Femur (tissue), 1 donor: ENCODE data around the gene FAM47B.

Experiments
- DNase-seq: peaks from one replicate; pipeline ENCODE4 v3.0.0-alpha.2; 2017

Gene FAM47B

GRCh38 chrX:34942496-34942895, at the start of gene FAM47B:
Gene FAM47B (plus strand): TSS chrX:34942796. CDS start chrX:34942832, 36 bp downstream.
- DNase-seq, result no peak

GRCh38 chrX:34893741-34894140, 48.9 kb upstream of the FAM47B start:
- DNase-seq, result no peak

- no peak for DNase-seq
Observed at GRCh38 chrX:34900691-34901090, 41.9 kb upstream of the FAM47B start.

GRCh38 chrX:34901761-34902160, 40.8 kb upstream of the FAM47B start:
- DNase-seq, result no peak

- DNase-seq, result no peak
Observed at GRCh38 chrX:34903316-34903715, 39.3 kb upstream of the FAM47B start.

- DNase-seq, result no peak
Observed at GRCh38 chrX:34909151-34909550, 33.4 kb upstream of the FAM47B start.

GRCh38 chrX:34915463-34916225, 27.0 kb upstream of the FAM47B start:
- no peak for DNase-seq

- no peak for DNase-seq
Observed at GRCh38 chrX:34917146-34917545, 25.4 kb upstream of the FAM47B start.

GRCh38 chrX:34918091-34918736, 24.4 kb upstream of the FAM47B start:
- no peak for DNase-seq

GRCh38 chrX:34918856-34919255, 23.7 kb upstream of the FAM47B start:
- no peak for DNase-seq

GRCh38 chrX:34927866-34928265, 14.7 kb upstream of the FAM47B start:
- no peak for DNase-seq

- DNase-seq, result no peak
Observed at GRCh38 chrX:34943235-34943634, 639 bp downstream of the FAM47B start.

- no peak for DNase-seq
Observed at GRCh38 chrX:34956916-34957315, 14.3 kb downstream of the FAM47B start.

GRCh38 chrX:34961662-34962061, 19.1 kb downstream of the FAM47B start:
- DNase-seq, result no peak

GRCh38 chrX:34972206-34972605, 29.6 kb downstream of the FAM47B start:
- no peak for DNase-seq

- no peak for DNase-seq
Observed at GRCh38 chrX:34978171-34978570, 35.6 kb downstream of the FAM47B start.

GRCh38 chrX:34987646-34988045, 45.0 kb downstream of the FAM47B start:
- no peak for DNase-seq
